NCI-H2107 (cell line): ENCODE data around the gene SLC6A8.

ENCODE experiments used
- DNase-seq: peaks from one replicate; lab custom pipeline; 2025; lab: John Stamatoyannopoulos, UW

SLC6A8 gene

GRCh38 chrX:153687121-153688039 is at the start of gene SLC6A8:
Gene SLC6A8 (plus strand): TSS chrX:153687926. CDS start chrX:153688575, 649 bp downstream.
- peak; percentile 64 for DNase-seq

DNA sequence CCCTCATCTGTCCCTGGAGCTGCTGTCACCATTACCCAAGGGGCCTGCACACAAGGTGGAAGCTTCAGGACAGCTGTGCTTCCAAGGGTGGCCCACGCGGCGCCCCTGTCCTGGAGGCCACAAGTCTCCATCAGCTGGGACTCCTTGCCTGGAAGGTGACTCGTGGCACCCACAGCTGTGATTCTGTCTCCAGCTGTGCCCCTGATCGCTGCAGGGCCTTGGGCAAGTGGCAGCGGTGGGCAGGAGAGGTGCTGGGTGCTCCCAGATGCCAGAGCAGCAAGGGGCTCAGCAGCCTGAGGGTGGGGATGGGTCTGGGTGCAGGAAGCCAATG is 49.7 kb upstream of the SLC6A8 start:
- DNase-seq, result no peak

DNA sequence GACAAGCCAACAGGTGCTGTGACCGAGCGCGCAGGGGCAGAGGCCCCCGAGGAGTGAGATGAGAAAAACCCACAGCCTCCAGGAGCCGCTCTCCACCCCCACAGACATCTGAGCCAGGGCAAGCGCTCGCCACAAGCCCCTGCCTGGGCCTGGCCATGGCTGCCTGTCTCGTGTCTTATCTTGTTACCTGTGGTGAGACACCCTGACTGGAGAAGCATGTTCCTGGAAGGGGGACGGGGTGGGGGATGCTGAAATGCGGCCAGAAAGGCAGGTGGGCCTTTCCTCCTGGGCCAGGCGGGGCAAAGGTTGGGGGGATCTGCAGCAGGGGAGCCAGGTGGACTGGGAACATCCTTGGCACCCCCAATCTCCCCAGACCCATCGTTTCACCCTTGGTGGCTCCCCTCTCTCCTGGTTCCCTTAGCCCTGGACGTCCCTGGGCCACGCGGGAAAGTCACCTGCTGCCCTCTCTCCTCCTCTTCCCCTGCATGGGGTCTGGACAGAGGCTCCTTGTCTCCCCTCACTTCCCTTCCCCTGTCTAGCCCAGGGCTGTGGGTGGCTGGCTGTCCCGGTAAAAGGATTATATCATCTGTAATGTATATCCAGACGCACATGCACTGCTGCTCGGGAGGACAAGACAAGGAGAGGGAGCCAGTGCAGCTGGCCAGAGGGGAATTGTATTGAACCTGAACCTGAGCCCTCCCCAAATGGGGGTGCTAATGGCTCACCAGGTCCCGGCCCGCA is 49.1 kb upstream of the SLC6A8 start:
- no peak for DNase-seq

DNA sequence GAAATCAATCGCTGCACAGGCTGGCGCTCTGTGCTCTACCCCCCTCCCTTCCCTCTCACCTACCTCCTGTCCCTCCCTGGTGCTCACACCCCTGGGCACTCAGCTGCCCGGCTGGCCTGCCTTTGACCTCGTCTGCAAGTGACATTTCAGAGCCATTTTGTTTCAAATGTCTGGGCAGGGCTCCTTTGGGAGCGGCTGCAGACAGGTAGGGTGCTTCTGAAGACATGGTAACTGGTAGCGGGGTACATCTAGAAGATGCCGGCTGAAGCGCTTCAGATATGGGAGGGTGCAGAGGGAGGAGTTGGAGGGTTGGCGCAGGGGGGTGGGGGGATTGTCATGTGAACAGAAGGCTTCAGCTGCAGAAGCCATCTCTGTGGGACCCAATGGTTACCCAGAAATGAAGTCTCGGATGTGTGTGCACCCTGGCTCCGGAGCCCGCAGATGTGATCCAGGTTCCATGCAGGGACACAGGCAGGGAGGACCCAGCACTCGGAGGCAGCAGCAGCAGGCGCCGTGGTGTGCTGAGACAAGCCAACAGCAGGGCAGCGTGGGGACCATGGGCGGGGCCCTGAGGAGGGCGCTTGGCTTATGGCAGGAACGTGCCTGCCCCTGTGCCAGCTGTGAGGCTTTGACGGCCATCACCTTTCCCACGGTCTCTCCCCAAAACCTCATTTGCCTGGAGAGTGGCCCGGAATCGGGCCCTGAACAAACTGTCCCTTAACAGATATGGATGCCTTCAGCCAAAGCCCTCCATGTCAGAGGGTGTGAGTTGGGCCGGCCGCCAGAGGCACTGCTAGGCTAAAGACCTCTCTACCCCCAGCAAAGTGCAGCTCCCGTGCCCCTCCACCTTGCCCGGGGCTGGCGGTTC is 48.3 kb upstream of the SLC6A8 start:
- no peak for DNase-seq

GRCh38 chrX:153640045-153640686 is 47.6 kb upstream of the SLC6A8 start:
- no peak for DNase-seq

DNA sequence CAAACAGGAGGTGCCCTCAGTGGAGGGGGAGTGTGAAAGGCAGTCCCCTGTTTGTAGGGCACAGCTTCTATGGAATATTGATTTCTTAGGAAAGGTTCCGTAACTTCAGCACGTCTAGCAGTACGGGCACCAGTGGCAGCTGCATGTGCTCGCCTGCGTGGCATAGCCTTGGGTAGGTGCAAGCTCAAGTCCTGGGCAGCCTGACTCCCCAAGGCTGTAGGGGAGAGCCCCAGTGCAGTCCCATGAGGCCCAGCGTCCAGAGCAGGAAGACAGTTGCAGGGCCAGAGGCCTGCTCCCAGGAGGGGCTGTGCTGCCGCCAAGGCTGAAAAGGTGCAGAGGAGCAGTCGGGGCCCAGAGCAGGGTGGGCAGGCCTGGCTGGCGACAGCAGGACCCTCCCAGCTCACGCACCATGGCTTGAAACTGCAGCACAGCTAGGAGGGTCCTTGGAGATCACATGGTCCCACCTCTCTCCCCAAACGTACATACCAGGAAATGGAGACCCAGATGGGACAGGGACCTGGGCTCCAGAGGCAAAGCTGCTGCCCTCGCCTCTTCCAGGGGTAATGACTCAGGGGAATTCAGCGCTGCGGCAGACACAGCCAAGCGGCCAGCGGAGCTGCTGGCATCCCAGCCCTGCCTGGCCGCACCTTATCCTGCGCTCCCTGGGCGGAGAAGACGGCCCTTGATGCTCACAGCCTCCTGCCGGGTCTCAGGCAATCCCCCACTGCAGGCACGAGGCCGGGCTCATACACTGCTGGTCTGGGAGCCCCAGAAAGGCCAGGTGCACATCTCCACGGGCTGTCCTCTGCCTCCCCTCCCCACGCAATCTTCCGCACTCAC is 46.8 kb upstream of the SLC6A8 start:
- DNase-seq, result no peak

DNA sequence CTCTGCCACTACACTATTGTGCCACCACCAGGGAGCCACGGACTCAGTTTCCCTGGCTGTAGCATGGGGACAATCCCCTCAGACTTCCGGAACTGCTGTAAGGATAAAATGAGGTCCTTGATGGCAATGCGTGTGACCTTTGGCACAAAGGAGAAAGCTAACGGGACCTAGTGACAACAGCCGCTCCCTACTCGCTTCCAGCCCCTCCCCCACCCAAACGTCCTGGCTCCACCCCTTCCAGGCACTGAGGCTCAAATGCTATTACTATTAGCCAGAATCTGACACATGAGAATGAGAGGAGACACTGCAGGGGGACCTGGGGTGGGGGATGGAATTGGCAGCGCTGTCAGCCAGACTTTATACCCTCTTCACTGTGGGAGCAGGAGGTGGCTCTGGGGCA is 46.1 kb upstream of the SLC6A8 start:
- DNase-seq, result no peak

DNA sequence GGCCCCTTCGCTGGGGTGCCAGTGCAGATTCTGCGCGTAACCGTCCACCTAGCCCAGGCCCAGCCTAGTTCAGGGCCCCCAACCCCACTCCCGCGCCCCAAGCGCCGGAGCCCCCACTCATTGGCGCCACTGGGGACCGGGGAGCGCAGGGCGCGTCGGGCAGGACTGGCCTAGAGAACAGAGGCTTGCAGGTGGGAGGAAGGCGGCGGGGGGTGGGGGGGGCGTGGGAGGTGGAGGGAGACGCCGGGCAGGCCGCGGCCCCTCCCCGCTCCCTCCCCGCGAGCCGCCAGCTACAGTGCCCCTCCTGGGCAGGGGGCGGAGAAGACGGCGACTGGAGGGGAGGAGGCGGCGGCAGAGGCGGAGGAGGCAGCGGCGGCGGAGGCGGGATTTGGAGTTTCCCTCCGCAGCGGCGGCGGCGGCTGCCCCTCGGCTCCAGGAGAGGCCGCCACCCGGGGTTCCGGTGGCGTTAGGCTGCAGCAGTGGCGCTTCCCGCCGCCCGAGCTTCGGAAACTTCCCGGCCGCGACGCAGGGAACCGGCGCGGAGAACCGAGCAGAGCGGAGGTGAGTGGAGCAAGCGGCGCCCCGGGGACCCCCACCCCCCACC is 45.6 kb upstream of the SLC6A8 start:
- no peak for DNase-seq

DNA sequence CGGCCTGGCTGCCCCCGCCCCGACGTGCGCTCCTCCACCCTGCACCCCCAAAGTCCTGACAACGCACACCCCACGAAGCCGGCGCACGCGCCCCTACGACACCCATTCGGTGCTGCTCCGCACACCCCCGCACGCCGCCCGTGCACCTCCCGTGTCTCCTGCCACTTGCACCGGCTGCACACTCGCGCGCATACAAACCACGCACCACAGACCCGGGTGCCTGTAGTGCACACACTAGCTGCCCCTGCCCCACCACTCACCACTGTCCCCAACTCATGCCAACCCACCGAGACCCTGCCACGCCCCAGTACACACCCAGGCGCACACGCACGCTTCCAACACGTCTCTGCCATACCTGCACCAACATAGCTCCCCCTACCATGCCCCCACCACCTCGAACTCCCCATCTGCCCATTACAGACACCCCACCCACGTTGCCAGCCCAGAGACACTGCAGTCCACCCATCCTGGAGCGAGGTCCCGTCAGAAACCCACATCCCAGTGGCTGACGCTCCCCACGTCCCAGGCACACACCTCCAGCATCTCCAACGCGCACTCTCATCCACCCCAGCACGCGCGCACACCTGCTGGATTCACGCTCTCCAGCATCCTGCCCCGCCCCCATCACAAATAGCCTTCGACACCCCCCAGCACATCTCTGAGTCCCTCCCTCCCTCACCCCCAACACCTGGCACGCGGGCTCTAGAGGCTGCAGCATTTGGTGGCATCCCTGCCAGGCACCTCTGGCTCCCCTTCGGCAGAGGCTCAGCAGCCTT is 44.9 kb upstream of the SLC6A8 start:
- no peak for DNase-seq

DNA sequence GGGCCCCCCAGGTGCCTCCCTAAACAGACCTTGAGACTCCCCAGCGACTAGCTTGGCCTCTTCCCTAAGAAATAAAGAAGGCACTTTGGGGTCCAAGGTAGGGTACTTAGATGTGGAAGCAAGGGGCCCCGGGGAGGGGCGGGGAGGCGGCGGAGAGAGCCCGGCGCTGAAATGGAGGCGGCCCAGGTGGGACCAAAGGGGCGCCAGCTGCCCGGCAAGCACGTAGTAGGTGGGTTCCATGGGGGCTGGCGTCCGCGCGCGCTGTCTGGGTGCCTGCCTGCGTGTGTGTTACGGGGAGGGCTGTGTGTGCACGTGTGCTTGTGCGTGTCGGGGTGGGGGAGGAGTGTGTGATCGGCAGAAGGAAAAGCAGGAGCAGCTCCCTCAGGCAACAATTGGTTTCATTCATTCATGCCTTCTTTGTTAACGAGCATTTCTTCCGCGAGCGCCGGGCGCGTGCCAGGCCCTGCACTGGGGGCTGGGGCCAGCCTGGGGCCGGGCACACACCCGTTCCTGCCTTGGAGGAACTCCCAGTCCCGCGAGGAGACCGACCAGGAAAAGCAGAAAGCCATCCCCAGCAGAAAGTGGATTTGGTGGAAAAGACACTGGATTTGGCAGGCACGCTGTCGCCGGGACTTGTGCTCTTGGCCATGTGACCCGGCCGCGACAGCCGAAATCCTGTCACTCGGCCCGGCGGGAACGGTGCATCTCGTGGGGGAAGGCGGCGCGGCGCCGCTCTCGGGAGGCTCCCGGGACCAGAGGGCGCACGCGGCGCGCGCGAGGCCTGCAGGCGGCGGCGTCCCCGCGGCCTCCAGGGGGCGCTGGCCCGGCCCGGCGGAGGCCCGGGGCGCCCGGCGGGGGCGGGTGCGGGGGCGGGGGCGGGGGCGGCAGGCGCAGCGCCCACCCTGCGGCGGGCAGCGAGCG is 44.0 kb upstream of the SLC6A8 start:
- no peak for DNase-seq

DNA sequence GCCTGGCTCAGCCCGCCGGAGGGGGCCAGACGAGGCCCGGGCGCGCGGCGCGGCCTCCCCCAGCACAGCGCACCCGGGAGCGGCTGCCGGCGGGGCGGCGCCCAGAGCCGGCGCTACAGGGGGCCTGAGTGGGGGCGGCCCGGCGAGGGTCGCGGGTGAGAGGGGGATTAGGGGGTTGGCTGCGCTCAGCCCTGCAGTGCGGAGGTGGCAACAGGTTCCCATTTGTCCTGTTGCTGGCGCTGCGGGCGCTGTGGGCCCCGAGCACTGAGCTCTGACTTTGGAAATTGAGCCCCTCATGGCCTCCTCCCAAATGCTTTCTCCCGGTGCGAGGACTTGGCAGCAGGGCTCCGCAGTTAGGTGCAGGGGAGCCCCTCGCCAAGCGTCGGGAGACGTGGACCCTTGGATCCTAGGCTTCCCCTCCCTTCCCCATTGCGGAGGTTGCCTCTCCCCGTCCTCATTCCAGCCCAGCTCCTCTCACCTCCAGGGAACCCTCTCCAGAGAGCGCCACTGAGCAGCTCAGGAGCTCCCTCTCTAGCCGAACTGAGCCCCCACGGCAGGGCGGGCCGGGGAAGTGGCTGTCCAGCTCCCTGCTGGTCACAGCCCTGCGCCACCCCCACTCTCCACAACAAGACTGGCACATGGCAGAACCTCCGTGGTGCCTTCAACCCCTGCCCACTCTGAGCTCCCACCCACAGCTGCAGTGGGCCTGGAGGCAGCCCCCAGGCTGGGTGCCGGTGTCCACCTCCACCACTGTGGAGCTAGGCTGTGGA is 43.2 kb upstream of the SLC6A8 start:
- no peak for DNase-seq

DNA sequence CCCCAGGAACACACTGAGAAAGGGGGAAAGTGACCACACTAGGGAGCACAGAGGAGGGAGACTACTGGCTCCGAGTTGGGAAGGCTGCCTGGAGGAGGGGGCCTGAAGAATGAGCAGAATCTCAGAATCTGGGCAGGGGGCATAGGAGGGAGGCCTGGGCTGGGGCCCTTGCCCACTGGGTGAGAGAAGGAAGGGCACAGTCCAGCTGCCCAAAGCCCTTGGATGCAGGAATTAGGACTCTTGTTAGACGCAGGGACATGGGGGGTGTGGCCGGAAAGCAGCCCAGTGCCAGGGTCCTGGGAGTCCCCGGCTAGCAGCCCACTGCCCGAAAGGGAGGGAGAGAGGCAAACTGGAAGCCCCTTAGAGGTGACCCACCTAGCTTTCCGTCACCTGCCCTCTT is 42.6 kb upstream of the SLC6A8 start:
- no peak for DNase-seq

GRCh38 chrX:153645921-153646488 is 41.7 kb upstream of the SLC6A8 start:
- DNase-seq, result no peak

DNA sequence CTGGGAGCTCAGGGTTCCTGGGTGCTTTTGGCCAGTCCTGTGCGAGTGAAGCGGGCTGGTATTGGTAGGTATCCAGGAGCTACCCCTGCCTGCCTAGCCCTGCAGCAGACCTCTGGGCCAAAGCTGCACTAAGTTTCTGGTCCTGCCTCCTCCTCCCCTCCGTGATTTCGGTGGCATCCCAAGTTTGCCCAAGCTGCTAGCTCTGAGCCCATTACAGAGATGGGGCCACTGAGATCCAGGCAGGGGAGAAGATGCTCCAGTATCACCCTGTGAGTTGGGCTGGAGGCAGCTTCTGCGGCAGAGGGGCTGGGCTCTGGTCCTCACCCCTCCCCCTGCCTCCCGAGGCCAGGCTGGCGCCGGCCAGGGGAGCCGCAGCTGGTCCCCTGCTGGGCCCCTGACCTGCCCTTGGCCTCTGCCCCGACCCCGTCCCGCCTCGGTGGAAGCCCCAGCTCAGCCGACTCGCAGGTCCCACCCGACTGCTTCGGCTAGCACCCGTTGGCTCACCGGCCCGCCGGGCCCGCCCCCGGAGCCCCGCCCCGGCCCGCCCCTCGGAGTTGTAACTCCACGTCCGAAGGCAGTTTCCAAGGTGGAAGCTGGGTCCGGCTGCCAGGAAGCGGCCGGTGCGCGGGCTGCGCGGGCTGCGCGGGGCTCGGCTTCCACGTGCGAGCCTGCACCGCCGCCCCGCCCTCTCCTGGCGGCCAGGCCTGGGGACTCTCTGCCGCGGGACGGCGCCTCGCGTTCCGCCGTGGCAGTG is 40.9 kb upstream of the SLC6A8 start, which contains the start of gene DUSP9:
Gene DUSP9 (plus strand): TSS at position 584 of the 754 bp plus-strand sequence. CDS start 751 bp downstream, outside the sequence.
- no peak for DNase-seq

- DNase-seq, result no peak
Measured at GRCh38 chrX:153647461-153648357, 40.0 kb upstream of the SLC6A8 start.
